Stimulated activated CD8-positive, alpha-beta memory T cell treated with anti-CD3 and anti-CD28 coated beads, Interleukin-15, amount 100 ng/mL, for 48 hours (primary cell): ENCODE measurements around the gene AUNIP.

Experiments
- DNase-seq, 2 donors: peaks; one replicate each; pipeline ENCODE4 v3.0.0-alpha.2; 2020; ENCODE audit warnings: low read depth in 2 of 2

AUNIP gene

DNA sequence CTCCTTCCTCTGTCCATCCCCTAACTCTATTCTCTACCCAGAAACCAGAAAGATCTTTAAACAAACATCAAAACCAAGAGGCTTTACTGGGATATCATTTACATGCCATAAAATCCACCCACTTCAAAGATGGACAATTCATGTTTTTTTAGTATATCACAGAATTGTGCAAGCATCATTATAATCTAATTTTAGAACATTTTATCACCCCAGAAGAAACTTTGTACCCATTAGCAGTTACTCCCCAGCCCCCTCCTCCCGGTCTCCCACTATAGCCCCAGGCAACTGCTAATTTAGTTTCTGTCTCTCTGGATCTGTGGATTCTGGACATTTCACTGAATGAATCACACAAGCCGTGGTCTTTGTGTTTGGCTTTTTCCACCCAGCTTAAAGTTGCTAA is 64.0 kb downstream of the AUNIP start:
- DNase-seq: no peak

DNA sequence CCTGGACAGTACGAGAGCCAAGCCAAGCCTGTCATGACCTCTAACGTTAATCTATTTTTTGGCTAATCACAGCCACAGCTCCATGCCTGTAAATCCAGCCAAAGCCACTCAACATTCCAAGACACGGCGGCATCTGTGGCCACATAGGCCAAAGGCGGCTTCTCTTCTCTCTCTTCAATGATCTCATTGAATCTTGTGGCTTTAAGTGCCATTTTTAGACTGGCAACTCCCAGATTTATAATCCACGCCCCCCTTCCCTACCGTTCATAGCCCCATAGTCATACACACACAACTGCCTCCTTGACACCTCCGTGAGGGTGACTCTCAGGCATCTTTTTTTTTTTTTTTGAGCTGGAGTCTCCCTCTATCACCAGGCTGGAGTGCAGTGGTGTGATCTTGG is 64.9 kb downstream of the AUNIP start:
- no peak for DNase-seq

DNA sequence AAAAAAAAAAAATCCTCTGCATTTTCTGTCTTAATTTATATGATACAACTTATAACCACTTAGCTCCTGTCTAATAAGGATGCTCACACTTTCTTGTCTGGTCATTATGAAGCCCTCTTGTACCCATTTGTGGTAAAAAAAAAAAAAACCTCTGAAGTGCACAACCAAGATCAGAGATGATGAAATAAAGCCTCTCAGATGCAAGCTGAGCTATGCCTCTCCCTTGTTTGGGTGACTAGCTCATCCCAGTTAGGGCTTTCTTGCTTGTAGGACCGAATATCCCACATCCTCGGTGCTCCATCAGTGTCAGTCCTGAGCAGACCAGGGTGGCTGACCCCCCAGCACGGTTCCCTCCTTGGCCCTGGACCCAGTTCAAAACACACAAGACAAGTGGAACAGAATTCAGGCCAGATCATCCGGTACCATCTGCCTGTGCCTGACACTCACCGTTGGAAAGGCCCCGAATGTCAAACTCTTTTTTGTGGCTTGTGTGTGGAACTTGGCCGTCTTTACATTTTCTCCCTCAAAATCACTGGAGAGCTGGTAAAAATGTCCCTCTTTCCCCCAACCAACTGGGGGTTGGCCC is 65.6 kb downstream of the AUNIP start:
- DNase-seq: no peak

DNA sequence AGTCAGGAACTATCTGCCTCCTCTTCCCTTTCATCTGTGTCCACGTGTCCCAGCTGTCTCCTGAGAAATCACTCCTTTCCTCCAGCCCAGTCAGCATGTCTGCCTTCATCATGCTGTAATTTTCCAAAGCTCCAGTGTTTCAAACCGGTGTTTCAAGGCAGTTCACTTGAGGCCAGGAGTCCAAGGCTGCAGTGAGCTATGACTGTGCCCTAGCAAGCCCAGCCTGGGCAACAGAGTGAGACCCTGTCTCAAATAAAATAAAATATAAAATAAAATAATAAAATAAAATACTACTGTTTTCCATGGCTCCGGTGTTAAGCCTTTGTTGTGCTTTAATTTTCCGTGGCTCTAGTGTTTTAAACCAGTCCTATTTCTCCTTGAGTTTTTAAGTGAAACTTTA is 67.1 kb downstream of the AUNIP start:
- no peak for DNase-seq

DNA sequence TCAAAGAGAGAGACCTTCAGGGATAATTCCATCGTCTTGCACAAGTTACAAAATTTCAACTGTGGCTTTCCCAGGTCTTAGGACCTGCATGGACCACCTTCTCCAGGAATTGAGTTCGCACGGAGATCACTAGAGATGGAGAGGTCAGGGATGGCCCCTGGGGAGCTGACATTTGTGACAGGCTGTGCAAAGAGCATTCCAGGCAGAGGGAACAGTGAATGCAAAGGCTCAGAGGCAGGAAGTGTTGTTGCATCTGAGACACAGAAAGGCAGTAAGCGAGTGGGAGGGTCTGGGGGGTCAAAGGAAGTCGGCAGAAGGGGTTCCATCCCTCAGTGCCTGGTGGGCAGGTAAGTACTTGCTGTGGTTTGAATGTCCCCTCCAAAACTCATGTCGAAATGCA is 68.8 kb downstream of the AUNIP start:
- no peak for DNase-seq

DNA sequence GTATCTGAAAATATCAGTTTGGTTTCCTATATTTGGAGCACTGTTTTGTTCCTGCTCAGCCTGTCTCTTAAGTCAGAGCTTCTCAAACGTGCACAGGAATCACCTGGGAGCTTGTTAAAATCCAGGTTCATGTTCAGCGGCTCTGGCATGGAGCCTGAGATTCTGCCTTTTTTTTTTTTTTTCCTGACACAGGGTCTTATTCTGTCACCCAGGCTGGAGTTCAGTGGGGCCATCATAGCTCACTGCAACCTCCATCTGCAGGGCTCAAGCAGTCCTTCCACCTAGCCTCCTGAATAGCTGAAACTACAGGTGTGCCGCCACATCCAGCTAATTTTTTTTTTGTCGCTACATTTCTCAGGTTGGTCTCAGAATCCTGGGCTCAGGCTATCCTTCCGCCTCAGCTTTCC is 71.5 kb downstream of the AUNIP start:
- DNase-seq: no peak

DNA sequence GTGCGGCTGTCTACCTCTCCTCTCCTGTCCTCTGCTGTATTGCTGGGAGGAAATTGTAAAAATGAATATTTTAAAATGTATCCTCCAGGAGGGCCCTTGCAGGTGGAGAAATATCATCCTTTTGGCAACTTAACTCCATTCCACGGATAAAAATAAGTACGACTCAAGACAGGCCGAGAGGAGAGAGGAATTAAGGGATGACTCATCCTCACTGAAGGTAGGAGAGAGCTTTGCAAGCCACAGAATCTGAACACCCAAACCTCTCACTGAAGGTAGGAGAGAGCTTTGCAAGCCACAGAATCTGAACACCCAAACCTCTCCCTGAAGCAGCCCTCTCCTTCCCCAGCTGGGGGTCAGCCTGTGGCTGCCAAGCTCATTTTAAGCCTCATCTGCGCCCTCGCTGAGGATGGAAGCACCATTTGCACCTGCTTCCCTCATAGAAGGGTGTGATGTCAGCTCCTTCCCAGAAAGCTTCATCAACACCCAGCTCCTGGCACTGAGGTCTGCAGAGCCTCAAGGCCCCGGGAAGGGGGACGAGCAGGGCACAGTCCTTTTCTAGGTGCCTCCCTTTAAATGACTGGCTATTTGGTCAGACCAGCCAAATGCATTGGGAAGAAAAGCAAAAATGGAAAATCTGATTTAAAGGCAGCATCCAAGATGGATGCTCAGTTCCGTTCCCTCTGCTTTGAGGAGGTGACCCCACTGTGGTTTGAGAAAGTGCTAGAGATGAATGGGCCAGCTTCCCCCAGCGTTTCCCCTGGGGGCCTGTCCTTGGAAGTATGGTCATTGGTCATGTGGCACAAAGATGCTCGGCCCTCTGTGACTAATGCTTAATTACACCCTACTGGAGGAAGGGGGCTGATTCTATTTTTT is 72.1 kb downstream of the AUNIP start:
- DNase-seq: no peak

DNA sequence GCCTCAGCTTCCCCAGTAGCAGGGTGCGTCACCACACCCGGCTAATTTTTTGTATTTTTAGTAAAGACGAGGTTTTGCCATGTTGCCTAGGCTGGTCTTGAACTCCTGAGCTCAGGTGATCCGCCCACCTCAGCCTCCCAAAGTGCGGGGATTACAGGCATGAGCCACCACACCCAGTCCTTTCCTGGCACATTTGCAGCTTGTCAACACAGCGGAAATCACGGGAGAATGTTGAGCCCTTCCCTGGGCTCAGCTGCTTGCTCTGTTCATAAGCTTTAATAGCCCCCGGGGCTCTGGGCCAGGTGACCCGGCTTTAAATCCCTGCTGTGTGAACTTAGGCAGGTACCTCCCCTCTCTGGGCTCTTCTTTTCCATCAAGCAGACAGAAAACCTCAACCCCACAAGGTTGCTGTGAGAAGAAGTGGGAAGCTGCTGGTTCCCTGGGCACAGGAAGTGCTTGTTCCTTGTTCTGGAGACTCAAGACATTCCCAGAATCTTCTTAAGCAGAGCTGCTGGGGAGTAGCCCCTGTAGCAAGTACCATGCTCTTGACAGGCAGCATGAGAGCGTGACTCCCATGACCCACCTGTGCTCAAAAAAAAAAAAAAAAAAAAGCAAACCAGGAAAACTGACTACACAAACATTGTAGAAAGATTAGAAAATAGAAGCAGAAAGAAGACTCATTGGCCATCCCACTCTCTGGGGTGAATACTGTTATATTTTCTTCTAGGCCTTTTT is 73.8 kb downstream of the AUNIP start:
- DNase-seq: no peak

DNA sequence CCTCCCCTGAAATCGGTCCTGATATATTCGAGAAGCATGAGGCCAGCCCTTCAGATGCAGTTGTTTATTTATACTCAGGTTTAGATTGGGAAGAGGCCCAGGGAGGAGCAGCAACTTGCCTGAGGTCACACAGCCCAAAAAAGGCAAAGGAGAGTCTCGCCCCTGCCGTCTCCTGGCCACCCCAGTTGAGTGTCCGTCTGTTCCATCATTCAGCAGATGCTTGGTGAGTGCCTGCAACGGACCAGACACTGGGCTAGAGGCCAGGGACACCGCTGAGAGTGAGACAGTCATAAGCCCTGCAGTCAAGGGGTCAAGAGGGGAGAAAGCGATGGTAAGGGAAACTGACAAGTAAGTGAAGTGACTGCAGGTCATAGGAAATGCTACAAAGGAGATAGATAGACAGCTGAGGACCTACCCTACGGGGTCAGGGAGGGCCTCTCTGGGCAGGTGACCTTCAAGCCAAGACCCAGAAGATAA is 74.6 kb downstream of the AUNIP start:
- DNase-seq: no peak
